HG03196 (cell line): Measurements from ENCODE around the gene CTIF.
A peak's percentile ranks its signal among the peaks of the same experiment; 100 is the strongest.
"Not testable (repeated sequence)": the region's sequence is repeated elsewhere in the genome, so short reads cannot be mapped to it uniquely, and the experiment has no call there.

Experiments used
- ATAC-seq: cut with Tn5 transposase; IDR thresholded peaks from one replicate; pipeline ENCODE4 v1.9.1; 2021; ENCODE audit not compliant: unreplicated experiment

CTIF gene

GRCh38 chr18:48857023-48857694 is 318.3 kb downstream of the CTIF start:
- no peak for ATAC-seq

- ATAC-seq: no peak
Measured at GRCh38 chr18:48858676-48859075, 319.8 kb downstream of the CTIF start.

GRCh38 chr18:48859311-48860268 is 320.8 kb downstream of the CTIF start:
- ATAC-seq: no peak

- ATAC-seq: no peak
Measured at GRCh38 chr18:48860269-48861180, 321.7 kb downstream of the CTIF start.

GRCh38 chr18:48861181-48861708 is 322.4 kb downstream of the CTIF start:
- no peak for ATAC-seq

GRCh38 chr18:48862132-48862531 is 323.3 kb downstream of the CTIF start:
- no peak for ATAC-seq

GRCh38 chr18:48862678-48863270 is 323.9 kb downstream of the CTIF start:
- ATAC-seq: no peak

- ATAC-seq: no peak
Measured at GRCh38 chr18:48863432-48864065, 324.7 kb downstream of the CTIF start.

- ATAC-seq: no peak
Measured at GRCh38 chr18:48864876-48865275, 326.0 kb downstream of the CTIF start.

GRCh38 chr18:48866028-48866733 is 327.4 kb downstream of the CTIF start:
- no peak for ATAC-seq

- ATAC-seq: no peak
Measured at GRCh38 chr18:48866856-48867255, 328.0 kb downstream of the CTIF start.

GRCh38 chr18:48867978-48868377 is 329.1 kb downstream of the CTIF start:
- no peak for ATAC-seq

- peak; percentile 73 for ATAC-seq
Measured at GRCh38 chr18:48868468-48869466, 329.9 kb downstream of the CTIF start.

- ATAC-seq: no peak
Measured at GRCh38 chr18:48869591-48869990, 330.8 kb downstream of the CTIF start.

- ATAC-seq: not testable (repeated sequence)
Measured at GRCh38 chr18:48870926-48871325, 332.1 kb downstream of the CTIF start.

GRCh38 chr18:48871391-48872166 is 332.7 kb downstream of the CTIF start:
- no peak for ATAC-seq
